ENCODE measurements around the gene CCDC28B. TPM values are rescaled to one million over a fixed set of nuclear protein-coding genes. Genes with fewer than 3 reads are reported as not detected.

Gene CCDC28B
- total RNA-seq, 4 donors from 2014 or later = 1.2 to 4.0 (median 2.7) TPM; not detected in 1

DNA sequence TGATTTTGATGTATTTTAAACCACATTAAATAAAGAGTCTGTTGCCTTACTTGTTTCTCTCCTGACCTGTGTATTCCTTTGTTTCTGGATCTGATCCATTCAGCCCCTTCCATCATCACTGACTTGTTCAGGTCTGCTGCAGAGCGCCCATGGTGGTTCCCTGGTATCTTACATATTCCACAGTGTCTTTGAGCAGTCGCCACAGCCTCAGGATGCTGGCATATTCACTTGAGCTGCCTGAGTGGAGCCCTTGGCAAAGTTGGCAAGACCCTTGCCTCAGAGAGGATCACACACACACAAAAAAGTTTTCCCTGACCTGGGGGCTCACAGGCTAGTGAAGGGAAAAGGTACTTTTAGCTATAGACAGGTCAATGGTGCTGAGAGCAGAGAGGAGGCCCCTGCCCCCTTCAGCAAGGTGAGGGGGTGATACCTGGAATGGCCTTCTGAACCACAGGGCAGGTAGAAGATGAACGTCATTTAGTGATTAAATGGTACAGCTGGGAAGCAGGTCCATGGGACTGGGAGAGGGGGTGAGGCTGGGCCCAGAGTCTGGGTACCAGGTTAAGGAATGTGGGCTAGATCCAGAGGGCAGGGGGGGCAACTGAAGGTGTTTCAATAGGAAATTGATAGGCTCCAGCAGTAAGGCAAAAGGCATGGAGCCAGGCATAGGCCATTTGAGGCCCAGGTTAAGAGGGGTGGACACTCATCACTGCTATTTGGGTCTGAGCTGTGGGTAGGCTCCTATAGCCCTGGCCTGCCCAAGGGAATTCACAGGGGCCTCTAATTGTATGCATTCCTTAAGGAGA lies 2.0 kb upstream of the CCDC28B start:
- in situ Hi-C loops (cut with MboI; ENCODE audit: low pct_ligation_motif_present in 1 of 4, low pct_unique_long_range_greater_than_20kb in 1 of 4, low sequenced_read_pairs in 3 of 4) = no loop called here
- TF ChIP-seq EP300 (IDR thresholded peaks at IDR 0.05; ENCODE audit: low read depth) = no peak
- TF ChIP-seq POLR2A (IDR thresholded peaks at IDR 0.05) = no peak
- TF ChIP-seq POLR2AphosphoS5 (IDR thresholded peaks at IDR 0.05) = no peak
- TF ChIP-seq, protein P1, sequence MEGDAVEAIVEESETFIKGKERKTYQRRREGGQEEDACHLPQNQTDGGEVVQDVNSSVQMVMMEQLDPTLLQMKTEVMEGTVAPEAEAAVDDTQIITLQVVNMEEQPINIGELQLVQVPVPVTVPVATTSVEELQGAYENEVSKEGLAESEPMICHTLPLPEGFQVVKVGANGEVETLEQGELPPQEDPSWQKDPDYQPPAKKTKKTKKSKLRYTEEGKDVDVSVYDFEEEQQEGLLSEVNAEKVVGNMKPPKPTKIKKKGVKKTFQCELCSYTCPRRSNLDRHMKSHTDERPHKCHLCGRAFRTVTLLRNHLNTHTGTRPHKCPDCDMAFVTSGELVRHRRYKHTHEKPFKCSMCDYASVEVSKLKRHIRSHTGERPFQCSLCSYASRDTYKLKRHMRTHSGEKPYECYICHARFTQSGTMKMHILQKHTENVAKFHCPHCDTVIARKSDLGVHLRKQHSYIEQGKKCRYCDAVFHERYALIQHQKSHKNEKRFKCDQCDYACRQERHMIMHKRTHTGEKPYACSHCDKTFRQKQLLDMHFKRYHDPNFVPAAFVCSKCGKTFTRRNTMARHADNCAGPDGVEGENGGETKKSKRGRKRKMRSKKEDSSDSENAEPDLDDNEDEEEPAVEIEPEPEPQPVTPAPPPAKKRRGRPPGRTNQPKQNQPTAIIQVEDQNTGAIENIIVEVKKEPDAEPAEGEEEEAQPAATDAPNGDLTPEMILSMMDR (IDR thresholded peaks at IDR 0.05) = no peak
- Histone ChIP-seq H3K27ac (no peak overlapping the region), H3K27me3 (no peaks in the 10 kb centered on the region), H3K4me3 (no peak overlapping the region), H3K36me3 (peaks cover 0 to 36% (median 15%) of the 10 kb centered on the region in 4 donors), H3K4me1 (peaks cover 8 to 27% (median 23%) of the 10 kb centered on the region in 4 donors), H3K9me3 (no peaks in the 10 kb centered on the region)
- intact Hi-C loops (cut with DNase I; ENCODE audit: low total_unique reads) = no loop called here
- 83 to 100% methylated on average over 2 to 3 of the region's 3 CpGs for WGBS, 2 donors (ENCODE audit: low coverage in 1 of 2)
- DNase-seq = no peak

DNA sequence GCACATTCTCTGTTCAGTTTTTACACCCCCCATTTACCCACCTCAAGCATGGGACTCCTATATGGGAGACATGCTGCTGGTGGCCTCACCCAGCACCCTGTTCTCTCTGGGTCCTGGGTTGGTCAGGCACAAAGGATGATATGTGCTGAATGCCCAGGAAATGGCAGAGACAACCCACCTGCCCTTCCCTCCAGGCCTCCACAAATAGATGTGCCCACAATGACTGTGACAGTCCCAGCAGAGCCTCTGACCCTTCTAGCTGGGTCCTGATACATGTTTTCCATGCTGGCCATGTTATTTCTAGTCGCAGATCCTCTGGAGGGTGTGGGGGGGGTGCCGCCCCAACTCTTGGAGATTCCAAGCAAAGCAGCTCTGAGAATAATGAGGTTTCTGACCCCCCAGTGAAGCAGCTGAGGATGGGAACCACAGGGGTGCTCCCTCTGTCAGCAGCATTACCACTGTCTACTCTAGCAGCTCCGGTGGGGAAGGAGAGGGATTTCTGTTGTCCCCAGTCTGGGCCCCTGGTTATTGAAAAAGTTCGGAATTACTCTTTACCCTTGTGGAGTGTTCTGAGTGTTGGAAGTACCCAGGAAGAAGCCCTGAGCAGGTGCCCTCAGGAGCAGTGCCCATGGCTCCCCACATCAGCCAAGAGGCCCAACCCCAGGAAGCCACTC lies 1.2 kb upstream of the CCDC28B start:
- Histone ChIP-seq H3K27me3 (no peaks in the 10 kb centered on the region), H3K27ac (peak overlapping the region; percentile 73 to 92 (median 83)), H3K36me3 (peaks cover 0 to 28% (median 11%) of the 10 kb centered on the region in 4 donors), H3K4me3 (no peak overlapping the region), H3K9me3 (no peaks in the 10 kb centered on the region), H3K4me1 (peaks cover 8 to 27% (median 23%) of the 10 kb centered on the region in 4 donors)
- WGBS, 2 donors (ENCODE audit: low coverage in 1 of 2) = 73% methylated on average over 4 of the region's 4 CpGs; no CpG with 5 or more reads in 1 of the 2 donors
- intact Hi-C loops (cut with DNase I; ENCODE audit: low total_unique reads) (no loop called here), in situ Hi-C loops (cut with MboI; ENCODE audit: low pct_ligation_motif_present in 1 of 4, low pct_unique_long_range_greater_than_20kb in 1 of 4, low sequenced_read_pairs in 3 of 4) (no loop called here)
- no peak for DNase-seq
- TF ChIP-seq, protein P1 (IDR thresholded peaks at IDR 0.05) = no peak
- no peak for TF ChIP-seq POLR2AphosphoS5 (IDR thresholded peaks at IDR 0.05)
- no peak for TF ChIP-seq EP300 (IDR thresholded peaks at IDR 0.05; ENCODE audit: low read depth)
- TF ChIP-seq POLR2A (IDR thresholded peaks at IDR 0.05) = no peak

DNA sequence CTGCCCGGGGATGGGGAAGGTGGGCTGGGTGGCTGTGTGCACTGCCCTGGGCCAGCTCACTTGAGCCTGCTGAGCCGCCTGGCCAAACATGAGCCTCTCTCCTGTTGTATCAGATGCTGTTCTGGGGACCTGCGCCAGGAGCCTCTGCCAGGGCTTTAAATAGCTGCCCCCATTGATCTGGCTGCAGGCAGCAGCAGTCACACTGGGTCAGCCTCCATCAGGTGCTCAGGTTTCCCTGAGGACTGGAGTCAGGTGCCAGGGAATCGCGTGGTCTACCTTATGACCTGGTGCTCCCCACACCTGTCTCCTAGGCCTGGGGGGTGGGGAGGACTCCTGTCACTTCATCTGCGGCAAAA lies 700 bp upstream of the CCDC28B start:
- H3K27ac ChIP-seq = peak overlapping the region; percentile 73 to 92 (median 83)
- H3K27me3 ChIP-seq = no peaks in the 10 kb centered on the region
- DNase-seq = no peak
- peak overlapping the region in 1 of 4 donors; percentile 54 for H3K4me3 ChIP-seq
- H3K4me1 ChIP-seq = peaks cover 10 to 29% (median 23%) of the 10 kb centered on the region in 4 donors
- peaks cover 0 to 23% (median 9%) of the 10 kb centered on the region in 4 donors for H3K36me3 ChIP-seq
- intact Hi-C loops (cut with DNase I; ENCODE audit: low total_unique reads) = no loop called here
- in situ Hi-C loops (cut with MboI; ENCODE audit: low pct_ligation_motif_present in 1 of 4, low pct_unique_long_range_greater_than_20kb in 1 of 4, low sequenced_read_pairs in 3 of 4) = loop anchor here in 1 of 4 donors (25.0 kb wide), 1 partner anchor 188 kb away; the partner anchor contains the start of gene BSDC1
- no peak for TF ChIP-seq POLR2A (IDR thresholded peaks at IDR 0.05)
- TF ChIP-seq EP300 (IDR thresholded peaks at IDR 0.05; ENCODE audit: low read depth) = no peak
- TF ChIP-seq, protein P1 (IDR thresholded peaks at IDR 0.05) = no peak
- no peak for TF ChIP-seq POLR2AphosphoS5 (IDR thresholded peaks at IDR 0.05)
- H3K9me3 ChIP-seq = no peaks in the 10 kb centered on the region
- WGBS, 2 donors (ENCODE audit: low coverage in 1 of 2) = 38% methylated on average over 5 of the region's 6 CpGs; no CpG with 5 or more reads in 1 of the 2 donors

Measured in transverse colon (tissue), 4 donors.